HG03442 (cell line): ENCODE results near the gene ANO10.
A peak's percentile ranks its signal among the peaks of the same experiment; 100 is the strongest.
"Not testable (repeated sequence)": the region's sequence is repeated elsewhere in the genome, so short reads cannot be mapped to it uniquely, and the experiment has no call there.

Experiments
- ATAC-seq: cut with Tn5 transposase; IDR thresholded peaks from one replicate; pipeline ENCODE4 v1.9.1; 2021; ENCODE audit warnings: mild to moderate bottlenecking, moderate library complexity; ENCODE audit not compliant: unreplicated experiment

Gene ANO10, protein sequence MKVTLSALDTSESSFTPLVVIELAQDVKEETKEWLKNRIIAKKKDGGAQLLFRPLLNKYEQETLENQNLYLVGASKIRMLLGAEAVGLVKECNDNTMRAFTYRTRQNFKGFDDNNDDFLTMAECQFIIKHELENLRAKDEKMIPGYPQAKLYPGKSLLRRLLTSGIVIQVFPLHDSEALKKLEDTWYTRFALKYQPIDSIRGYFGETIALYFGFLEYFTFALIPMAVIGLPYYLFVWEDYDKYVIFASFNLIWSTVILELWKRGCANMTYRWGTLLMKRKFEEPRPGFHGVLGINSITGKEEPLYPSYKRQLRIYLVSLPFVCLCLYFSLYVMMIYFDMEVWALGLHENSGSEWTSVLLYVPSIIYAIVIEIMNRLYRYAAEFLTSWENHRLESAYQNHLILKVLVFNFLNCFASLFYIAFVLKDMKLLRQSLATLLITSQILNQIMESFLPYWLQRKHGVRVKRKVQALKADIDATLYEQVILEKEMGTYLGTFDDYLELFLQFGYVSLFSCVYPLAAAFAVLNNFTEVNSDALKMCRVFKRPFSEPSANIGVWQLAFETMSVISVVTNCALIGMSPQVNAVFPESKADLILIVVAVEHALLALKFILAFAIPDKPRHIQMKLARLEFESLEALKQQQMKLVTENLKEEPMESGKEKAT

DNA sequence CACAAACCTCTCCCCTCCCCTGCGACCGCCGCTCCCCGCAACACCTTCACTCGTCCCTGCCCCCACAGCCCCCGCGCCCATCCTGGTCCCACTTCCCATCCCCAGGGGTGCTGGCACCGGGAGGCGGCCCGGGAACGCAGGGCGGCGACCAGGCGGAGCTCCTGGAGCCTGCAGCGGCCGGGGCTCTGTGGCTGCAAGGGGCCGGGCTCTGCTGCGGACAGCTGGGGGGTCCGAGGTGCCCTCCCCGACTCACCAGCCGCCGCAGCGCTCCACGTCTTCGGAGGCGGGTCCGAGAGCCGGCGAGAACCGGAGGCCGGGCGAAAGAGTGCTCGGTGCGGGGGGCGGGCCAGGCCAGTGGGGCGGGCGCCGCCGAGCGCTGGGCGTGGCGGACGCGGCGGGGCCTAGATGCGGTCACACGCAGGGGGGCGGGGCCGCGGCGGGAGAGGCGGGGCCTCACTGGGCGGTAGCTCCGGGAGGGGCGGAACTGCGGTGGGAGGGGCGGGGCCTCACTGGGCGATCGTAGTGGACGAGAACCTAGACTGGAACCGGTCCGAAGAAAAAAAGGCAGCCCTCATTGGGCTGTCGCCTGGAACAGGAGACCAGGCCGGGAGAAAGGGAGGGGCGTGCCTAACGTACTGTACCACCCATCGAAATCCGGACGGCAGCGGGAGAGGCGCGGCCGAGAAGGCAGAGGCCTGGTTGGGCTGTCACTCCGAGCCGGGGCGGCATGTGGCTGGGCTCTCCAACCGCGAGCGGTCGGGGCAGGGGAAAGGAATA lies at the start of gene ANO10:
TSS of gene ANO10 (minus strand) at position 356 of the 777 bp plus-strand sequence. CDS start 16,159 bp downstream, outside the sequence.
- ATAC-seq: peak; percentile 94

DNA sequence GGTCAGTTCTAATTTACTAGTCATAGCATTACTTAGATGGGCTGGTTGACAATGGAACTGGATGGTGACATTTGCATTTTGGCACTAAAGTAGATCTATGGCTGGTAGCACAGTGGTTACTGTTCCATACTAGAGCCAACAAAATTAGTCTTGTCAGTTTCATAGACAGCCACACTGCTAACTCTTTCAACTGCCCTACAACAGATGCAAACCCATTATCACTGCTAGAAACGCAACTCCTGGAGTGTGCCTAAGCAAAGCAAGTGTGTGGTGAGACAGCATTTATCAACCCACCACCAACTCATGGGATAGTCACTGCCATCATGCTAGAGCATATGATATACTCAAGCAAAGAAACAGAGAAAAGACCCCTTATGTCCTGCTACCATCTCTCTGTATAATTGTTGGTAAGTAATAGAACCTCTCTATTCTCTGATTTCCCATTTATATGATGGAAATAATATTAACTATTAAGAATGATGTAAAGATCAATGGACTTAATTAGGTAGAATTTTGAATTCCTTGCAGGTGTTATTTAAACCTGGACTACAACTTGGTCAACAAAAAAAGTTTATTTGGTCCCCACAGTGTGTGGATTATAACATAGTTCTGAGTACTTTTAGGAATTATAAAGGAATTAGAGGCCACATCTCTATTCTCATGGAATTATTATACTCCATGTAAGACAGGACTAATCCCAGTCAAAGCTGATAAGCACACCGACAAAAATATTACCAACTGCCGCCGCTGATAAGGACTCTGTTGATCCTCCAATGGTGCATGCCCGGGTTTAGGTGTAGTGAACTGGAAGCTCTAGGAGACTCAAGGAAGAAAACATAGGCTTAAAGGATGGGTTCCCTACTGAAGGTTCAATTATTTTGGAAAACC lies 49.1 kb upstream of the ANO10 start:
- no peak for ATAC-seq

DNA sequence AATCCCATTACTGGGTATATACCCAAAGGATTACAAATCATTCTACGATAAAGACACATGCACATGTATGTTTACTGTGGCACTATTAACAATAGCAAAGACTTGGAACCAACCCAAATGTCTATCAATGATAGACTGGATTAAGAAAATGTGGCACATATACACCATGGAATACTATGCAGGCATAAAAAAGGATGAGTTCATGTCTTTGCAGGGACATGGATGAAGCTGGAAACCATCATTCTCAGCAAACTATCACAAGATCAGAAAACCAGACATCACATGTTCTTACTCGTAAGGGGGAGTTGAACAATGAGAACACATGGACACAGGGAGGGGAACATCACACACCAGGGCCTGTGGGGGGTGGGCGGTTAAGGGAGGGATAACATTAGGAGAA lies 43.2 kb upstream of the ANO10 start:
- ATAC-seq: not testable (repeated sequence)

DNA sequence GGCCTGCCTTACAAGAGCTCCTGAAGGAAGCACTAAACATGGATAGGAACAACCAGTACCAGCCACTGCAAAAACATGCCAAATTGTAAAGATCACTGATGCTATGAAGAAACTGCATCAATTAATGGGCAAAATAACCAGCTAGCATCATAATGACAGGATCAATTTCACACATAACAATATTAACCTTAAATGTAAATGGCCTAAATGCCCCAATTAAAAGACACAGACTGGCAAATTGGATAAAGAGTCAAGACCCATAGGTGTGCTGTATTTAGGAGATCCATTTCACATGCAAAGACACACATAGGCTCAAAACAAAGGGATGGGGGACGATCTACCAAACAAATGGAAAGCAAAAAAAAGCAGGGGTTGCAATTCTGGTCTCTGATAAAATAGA lies 39.6 kb upstream of the ANO10 start:
- ATAC-seq: not testable (repeated sequence)

DNA sequence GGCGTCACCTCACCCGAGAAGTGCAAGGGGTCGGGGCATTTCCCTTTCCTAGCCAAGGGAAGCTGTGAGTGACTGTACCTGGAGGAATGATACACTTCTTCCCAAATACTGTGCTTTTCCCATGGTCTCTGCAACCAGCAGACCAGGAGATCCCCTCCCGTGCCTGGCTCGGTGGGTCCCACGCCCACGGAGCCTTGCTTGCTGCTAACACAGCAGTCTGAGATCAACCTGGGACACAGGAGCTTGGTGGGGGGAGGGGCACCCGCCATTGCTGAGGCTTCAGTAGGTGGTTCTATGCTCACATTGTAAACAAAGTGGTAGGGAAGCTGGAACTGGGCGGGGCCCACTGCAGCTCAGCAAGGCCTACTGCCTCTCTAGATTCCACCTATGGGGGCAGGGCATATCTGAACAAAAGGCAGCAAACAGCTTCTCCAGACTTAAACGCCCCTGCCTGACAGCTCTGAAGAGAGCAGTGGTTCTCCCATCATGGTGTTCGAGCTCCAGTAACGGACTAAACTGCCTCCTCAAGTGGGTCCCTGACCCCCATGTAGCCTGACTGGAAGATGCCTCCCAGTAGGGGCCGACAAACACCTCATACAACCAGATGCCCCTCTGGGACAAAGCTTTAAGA lies 37.6 kb upstream of the ANO10 start:
- no peak for ATAC-seq

DNA sequence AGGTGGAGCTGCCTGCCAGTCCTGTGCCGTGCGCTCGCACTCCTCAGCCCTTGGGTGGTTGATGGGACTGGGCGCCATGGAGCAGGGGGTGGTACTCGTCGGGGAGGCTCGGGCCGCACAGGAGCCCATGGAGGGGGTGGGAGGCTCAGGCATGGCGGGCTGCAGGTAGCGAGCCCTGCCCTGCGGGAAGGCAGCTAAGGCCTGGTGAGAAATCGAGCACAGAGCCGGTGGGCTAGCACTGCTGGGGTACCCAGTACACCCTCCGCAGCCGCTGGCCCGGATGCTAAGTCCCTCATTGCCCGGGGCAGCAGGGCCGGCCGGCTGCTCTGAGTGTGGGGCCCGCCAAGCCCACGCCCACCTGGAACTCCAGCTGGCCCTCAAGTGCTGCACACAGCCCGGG lies 34.6 kb upstream of the ANO10 start:
- not testable (repeated sequence) for ATAC-seq

DNA sequence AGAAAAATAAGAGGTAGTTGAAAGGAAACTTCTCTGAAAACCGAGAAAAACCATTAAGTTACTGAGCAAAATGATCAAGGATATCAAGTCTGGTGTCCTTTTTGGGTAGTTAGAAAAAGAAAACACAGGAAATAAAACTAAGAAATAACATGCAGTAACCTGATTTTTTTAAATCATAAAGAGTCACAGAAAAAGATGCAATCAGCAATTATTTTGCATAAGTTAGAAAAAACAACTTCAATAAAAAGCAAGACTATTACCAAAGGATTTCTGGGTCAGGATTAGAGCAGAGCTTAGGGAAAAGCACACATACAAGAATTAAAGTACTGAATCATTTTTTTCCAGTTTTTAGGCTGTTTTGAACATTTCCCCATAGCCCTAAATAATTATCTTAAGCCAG lies 28.5 kb upstream of the ANO10 start:
- ATAC-seq: no peak

DNA sequence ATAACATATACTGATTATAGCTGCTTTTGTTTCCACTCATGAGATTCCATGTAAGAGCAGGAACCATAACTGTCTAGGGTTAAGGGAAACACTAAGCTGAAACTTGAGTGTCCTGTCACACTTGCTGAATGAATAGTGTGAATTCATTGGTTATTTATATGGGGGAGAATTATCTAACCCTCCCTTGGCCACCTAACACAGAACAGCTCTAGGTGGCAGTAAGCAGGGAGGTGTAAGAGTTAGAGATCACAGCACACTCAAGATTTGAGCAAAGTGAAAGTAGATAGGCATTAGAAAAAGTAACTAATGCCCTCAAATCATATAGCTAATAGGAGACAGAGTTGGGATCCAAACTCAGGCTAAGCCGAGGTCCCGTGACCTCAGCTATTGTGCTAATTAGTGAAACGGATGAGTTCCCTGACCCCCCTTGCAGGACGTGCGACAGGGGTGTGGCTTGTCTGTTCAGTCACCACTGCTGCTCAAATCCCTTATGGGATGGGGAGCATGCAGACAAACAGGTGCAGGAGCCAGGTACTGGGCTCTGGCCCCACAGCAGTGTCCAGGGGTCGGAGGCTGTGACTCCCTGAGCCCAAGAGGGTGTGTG lies 27.7 kb upstream of the ANO10 start:
- ATAC-seq: no peak

DNA sequence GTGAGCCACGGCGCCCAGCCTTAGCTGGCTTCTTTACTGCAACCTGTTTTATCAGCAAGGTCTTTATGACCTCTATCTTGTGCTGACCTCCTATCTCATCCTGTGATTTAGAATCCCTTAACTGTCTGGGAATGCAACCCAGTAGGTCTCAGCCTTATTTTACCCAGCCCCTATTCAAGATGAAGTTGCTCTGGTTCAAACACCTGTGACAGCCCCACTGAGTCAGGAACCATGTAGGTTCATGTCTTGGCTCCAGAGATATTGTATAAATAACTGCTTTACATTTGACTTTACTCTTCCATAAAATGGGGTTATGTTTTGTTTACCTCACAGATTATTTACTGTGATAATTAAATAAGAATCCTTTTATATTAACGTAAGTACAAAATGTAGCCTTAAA lies 27.1 kb upstream of the ANO10 start:
- no peak for ATAC-seq

DNA sequence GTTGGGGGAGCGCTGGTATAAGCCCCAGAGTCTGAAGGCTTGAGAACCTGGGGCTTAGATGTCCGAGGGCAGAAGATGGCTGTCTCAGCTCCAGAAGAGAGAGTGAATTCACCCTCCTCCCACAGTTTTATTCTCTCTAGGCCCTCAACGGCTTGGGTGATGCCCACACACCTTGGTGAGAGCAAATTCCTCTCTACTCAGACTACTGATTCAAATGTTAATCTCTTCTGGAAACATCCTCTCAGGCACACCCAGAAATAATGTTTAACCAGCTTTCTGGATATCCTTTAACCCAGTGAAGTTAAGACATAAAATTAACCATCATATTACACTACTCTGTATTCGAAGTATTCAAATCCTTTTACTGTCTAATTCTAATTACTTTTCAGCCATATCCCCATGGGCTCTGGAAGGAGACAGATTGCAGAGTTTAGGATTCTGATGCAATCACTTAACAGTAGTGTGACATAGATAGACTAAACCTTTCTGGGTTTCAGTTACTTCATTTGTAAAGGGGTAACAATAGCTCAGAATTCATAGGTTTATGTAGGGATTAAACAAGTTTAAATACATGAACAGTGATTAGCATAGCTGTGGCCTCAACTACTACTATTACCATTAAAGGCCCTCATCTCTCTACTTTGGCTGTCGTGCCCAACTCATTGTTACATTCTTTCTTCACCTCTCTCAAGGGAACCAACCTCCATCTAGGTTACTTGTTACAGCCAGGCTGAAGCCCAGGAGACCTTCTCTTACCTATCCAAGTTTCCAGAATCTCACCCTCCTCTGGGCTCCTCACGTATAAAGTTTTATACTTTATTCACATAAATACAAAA lies 25.7 kb upstream of the ANO10 start:
- ATAC-seq: no peak

DNA sequence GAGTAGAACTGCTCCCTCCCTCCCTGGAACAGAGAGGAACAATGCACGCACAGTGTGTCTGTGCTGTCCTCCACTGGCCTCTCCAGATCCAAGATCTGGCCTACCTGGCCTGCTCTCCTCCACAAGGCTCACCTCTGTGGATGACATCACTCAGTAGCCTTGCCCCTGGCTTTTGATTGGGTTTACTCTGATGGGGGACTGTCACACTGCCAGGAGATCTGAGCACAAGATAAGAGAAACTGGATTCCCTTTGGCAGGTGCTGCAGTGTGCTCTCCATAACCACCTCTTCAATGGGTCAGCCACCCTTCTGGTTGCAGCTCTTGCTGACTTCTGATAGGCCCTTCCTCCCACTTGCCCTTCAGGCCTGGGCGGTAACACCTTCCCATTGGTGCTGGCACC lies 22.6 kb upstream of the ANO10 start:
- ATAC-seq: no peak

DNA sequence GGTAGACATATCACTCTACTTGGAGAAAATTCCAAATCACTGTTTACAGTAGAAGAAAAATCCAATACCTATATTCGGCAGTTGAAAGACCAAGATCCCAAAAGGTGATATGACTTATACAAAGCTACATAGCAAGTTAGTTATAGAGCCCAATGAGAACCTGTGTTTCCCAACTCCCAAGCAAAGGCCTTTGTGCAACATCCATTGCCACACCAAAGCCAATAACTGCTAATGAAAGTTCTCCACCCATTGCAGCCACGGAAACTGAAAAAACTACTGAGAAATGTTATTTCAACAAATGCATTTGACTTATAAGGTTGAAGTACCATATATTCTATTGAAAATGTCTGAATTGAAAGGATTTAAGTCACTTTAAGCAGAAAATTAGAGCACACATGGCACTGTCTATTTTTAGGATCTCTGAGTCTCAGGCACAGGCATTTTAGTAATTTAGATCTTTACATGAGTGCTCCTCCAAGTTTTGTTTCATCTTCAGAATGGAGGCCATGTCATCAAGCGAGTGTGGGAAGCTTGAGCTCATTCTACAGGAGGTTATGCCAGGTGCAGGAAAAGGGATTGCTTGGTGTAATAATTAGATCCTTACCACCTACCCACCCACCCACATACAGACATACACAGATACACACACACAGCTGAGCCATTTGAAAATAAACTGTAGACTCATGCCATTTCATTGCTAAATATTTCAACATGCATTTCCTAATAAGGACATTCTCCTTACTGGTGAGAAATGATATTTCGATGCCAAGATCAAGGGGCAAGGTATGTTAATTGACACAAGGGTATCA lies 19.7 kb upstream of the ANO10 start:
- no peak for ATAC-seq

DNA sequence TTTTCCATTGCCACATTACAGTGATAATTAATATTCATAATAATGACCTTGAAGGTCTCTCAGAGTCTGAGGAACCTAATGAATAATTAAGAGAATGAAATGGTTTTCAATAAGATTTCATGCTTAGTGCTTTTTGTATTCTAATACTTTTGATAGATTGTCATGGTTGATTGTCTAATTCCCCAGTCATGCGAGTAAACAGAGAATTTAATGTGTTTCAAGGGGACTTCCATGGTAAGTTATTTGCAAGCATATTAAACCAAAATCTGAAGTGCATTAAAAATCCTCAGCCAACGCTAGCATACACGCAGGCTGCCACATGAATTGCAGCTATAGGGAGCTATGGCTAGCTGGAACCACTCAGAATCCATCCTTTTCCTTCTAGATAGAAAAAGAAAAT lies 18.9 kb upstream of the ANO10 start:
- ATAC-seq: no peak

DNA sequence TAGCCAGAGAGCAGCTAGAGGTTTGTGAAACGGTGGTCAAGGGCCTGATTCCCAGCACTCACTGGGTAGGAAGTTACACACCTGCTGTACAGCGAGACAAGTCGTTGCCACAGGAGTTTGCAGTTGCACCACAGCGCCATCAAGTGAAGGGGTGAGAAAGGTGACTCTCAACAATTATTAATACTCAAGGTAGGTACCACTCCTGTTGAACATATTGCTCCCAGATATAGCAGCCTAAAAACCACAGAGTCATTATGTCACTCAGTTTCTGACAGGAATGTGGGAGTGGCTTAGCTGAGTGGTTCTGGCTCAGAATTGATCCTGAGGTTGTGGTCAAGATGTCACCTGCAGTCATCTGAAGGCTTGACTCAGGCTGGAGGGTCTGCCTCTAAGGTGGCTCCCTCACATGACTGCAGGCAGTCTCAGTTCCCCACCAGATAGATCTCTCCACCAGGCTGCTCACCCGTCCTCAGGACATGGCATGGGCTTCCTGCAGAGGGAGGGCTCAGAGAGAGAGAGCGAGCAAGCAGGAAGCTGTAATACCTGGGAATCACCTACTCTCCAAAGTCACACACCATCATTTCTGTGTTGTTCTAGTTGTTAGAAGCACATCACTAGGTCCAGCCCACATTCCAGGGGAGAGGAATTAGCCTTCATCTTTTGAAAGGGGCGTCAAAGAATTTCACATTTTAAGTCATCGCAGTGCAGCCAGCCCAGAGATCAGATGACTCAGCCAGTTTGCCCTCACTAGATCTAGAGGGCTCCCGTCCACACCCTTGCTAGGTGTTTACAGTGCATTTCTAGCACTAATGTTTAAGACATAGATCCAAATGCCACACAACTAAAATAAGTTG lies 17.0 kb upstream of the ANO10 start:
- no peak for ATAC-seq

DNA sequence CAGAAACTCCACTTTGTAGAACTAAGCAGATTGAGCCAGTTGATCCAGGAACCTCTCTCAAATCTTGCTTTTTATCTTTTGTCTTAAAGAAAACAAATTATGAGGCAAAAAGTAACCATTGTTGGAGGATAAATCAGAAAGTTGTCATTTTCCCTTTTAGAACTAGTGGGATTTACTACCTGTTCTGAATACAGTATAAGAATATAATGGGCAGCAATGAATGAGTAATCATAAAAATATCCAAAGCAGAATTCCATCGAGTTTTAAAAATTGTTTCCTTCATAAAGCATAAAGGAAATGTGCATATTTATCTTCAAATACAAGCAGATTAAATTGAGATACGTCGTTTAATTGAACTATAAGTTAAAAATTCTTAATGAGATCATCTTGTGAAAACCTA lies 15.9 kb upstream of the ANO10 start:
- ATAC-seq: no peak

DNA sequence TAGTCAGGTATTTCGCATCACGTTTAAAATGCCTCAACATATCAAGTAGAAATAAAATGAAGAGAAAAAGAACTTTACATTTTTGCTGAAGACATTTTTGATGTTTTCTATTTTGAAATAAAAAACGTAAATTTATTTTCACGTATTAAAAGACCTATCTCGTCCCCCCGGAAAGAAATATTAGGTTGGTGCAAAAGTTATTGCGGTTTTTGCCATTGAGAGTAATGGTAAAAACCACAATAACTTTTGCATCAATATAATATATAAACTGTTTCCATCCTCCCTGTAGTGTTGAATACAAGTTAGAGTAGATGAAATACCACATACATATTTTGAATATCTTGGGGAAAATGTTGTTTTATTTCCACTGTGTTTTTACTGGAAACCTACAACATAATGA lies 11.2 kb upstream of the ANO10 start:
- ATAC-seq: no peak

DNA sequence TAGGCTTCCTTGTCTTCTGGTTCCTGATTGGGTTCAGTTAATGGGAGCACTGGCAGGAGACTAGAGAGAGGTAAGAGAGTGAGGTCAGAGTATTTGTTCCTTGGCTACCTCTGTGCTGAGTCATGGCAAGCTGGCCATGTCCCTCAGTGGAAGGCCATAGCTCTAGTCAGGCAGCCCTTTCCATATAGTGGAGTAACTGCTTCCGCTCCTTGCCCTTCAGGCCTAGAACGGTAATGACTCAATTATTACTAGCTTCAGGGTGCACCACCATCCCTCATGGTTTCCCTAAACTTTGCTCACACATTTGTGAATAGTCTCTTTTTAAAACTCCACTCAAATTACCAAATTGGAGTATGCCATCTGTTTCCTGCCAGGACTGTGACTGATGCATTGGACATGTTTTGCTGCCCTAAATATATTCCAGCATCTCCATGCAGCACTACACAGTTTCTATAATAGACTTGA lies 10.5 kb upstream of the ANO10 start:
- ATAC-seq: no peak
